GM23338 (cell line): Measurements from ENCODE around the gene RAPGEF5.

Experiments used
- CREB1 ChIP-seq: fragments of 250-450 bp; sonication (Bioruptor Pico); IDR thresholded peaks from 2 replicates; pipeline ENCODE4 v1.5.0; 2020; ENCODE audit warnings: low read depth, mild to moderate bottlenecking, moderate library complexity
- EZH2 ChIP-seq: fragments of 200-600 bp; sonication (generic); IDR thresholded peaks from one replicate; pipeline ENCODE4 v1.8.0; 2017; ENCODE audit warnings: antibody characterized with exemption, mild to moderate bottlenecking, low read depth; ENCODE audit not compliant: unreplicated experiment
- EZH2phosphoT487 ChIP-seq: fragments of 200-600 bp; sonication (generic); IDR thresholded peaks from one replicate; pipeline ENCODE4 v1.8.1; 2018; ENCODE audit warnings: antibody characterized with exemption; ENCODE audit not compliant: unreplicated experiment
- JUNB ChIP-seq: IDR thresholded peaks from one replicate; pipeline ENCODE4 v1.6.1; 2016; ENCODE audit warnings: antibody characterized with exemption; ENCODE audit not compliant: unreplicated experiment
- NANOG ChIP-seq: IDR thresholded peaks from 2 replicates; pipeline ENCODE4 v1.6.1; 2016; ENCODE audit warnings: antibody characterized with exemption, borderline replicate concordance
- POLR2AphosphoS5 ChIP-seq: IDR thresholded peaks from 2 replicates; pipeline ENCODE4 v1.6.1; 2016; ENCODE audit warnings: antibody characterized with exemption, low read depth
- TF ChIP-seq, protein P1 (sequence below), 2 experiments: fragments of 200-600 bp in 1 of 2; sonication (generic) in 1 of 2; conservative IDR thresholded peaks; 2 replicates each; pipeline versions ENCODE4 v1.5.1 to v1.6.1; 2016 to 2017; ENCODE audit warnings: antibody characterized with exemption in 2 of 2, low read depth in 2 of 2, mild to moderate bottlenecking in 2 of 2, moderate library complexity in 1 of 2
- TF ChIP-seq, protein P2 (sequence below): IDR thresholded peaks from one replicate; pipeline ENCODE4 v1.6.1; 2018; ENCODE audit warnings: antibody characterized with exemption; ENCODE audit not compliant: unreplicated experiment

- TF ChIP-seq JUNB (no peak), POLR2AphosphoS5 (no peak), EZH2phosphoT487 (no peak), EZH2 (no peak), CREB1 (CRISPR knock-in tag) (no peak), NANOG (no peak)
- TF ChIP-seq, protein P1, sequence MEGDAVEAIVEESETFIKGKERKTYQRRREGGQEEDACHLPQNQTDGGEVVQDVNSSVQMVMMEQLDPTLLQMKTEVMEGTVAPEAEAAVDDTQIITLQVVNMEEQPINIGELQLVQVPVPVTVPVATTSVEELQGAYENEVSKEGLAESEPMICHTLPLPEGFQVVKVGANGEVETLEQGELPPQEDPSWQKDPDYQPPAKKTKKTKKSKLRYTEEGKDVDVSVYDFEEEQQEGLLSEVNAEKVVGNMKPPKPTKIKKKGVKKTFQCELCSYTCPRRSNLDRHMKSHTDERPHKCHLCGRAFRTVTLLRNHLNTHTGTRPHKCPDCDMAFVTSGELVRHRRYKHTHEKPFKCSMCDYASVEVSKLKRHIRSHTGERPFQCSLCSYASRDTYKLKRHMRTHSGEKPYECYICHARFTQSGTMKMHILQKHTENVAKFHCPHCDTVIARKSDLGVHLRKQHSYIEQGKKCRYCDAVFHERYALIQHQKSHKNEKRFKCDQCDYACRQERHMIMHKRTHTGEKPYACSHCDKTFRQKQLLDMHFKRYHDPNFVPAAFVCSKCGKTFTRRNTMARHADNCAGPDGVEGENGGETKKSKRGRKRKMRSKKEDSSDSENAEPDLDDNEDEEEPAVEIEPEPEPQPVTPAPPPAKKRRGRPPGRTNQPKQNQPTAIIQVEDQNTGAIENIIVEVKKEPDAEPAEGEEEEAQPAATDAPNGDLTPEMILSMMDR (conservative IDR thresholded peaks at IDR 0.05; ENCODE audit: low read depth in 2 of 2), result no peak
- TF ChIP-seq, protein P2, sequence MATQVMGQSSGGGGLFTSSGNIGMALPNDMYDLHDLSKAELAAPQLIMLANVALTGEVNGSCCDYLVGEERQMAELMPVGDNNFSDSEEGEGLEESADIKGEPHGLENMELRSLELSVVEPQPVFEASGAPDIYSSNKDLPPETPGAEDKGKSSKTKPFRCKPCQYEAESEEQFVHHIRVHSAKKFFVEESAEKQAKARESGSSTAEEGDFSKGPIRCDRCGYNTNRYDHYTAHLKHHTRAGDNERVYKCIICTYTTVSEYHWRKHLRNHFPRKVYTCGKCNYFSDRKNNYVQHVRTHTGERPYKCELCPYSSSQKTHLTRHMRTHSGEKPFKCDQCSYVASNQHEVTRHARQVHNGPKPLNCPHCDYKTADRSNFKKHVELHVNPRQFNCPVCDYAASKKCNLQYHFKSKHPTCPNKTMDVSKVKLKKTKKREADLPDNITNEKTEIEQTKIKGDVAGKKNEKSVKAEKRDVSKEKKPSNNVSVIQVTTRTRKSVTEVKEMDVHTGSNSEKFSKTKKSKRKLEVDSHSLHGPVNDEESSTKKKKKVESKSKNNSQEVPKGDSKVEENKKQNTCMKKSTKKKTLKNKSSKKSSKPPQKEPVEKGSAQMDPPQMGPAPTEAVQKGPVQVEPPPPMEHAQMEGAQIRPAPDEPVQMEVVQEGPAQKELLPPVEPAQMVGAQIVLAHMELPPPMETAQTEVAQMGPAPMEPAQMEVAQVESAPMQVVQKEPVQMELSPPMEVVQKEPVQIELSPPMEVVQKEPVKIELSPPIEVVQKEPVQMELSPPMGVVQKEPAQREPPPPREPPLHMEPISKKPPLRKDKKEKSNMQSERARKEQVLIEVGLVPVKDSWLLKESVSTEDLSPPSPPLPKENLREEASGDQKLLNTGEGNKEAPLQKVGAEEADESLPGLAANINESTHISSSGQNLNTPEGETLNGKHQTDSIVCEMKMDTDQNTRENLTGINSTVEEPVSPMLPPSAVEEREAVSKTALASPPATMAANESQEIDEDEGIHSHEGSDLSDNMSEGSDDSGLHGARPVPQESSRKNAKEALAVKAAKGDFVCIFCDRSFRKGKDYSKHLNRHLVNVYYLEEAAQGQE, result no peak
Observed at GRCh38 chr7:22323714-22324113, 33.2 kb downstream of the RAPGEF5 start.
